ENCODE results near the gene SLC44A1. TPM values are rescaled to one million over a fixed set of nuclear protein-coding genes. Genes with fewer than 3 reads are reported as not detected.

Gene SLC44A1
- total RNA-seq, 1 donor from 2014 or later = 48.7 TPM

DNA sequence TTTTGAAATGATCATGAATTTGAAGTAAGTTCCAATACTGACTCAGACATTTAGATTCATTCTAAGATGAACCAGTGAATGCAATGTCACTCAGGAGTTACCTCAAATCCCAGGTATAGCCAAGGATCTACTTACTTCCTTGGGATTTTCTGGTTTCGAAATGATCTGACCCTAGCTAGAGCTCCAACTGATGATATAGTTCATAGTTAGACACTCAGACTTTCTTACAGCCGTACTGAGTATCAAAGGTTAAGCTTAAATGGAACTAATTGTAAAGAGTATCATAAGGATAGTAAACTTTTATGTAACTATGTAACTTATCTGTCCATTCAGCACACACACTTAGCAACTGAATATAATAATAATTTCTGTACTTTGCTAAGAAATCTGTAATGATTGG, 119.4 kb downstream of the SLC44A1 start:
- H3K4me3 Mint-ChIP-seq (ENCODE audit: low read depth) = no peak overlapping the region
- H3K9me3 Mint-ChIP-seq (ENCODE audit: low read depth) = no peaks in the 10 kb centered on the region
- no peak for TF ChIP-seq CTCF (IDR thresholded peaks at IDR 0.05; ENCODE audit: unreplicated experiment)
- no peaks in the 10 kb centered on the region for H3K4me1 Mint-ChIP-seq (ENCODE audit: low read depth)
- no peak for DNase-seq (ENCODE audit: low spot score, unreplicated experiment)
- H3K36me3 Mint-ChIP-seq (ENCODE audit: insufficient read depth) = peaks cover 24% of the 10 kb centered on the region
- no peak overlapping the region for H3K27ac Mint-ChIP-seq
- H3K27me3 Mint-ChIP-seq = no peaks in the 10 kb centered on the region

DNA sequence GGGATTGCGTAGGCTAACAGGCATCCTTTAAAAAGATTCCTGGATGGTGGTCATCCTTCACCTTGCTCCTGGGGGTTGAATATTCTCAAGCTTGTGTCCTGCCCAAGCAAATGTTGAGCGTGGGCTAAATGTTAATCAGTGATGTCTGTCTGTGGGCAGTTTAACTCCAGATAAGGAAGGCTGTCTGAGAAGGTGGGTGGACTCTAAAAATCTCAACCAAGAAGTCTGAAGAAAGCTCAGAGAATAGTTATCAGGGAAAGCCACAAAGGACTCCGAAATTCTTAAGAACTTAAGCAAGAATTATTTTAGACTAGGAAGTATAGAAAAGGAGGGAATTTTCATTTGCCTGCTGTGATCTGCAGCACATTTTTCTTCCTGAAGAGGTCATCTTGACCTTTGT, 125.5 kb downstream of the SLC44A1 start:
- Mint-ChIP-seq H3K27ac (no peak overlapping the region), H3K27me3 (no peaks in the 10 kb centered on the region), H3K36me3 (ENCODE audit: insufficient read depth) (peaks cover 38% of the 10 kb centered on the region), H3K9me3 (ENCODE audit: low read depth) (peaks cover 3% of the 10 kb centered on the region), H3K4me3 (ENCODE audit: low read depth) (no peak overlapping the region), H3K4me1 (ENCODE audit: low read depth) (peaks cover 3% of the 10 kb centered on the region)
- TF ChIP-seq CTCF (IDR thresholded peaks at IDR 0.05; ENCODE audit: unreplicated experiment) = no peak
- DNase-seq (ENCODE audit: low spot score, unreplicated experiment) = no peak

- no peak for DNase-seq (ENCODE audit: low spot score, unreplicated experiment)
- Mint-ChIP-seq H3K4me1 (ENCODE audit: low read depth) (peaks cover 3% of the 10 kb centered on the region), H3K27me3 (no peaks in the 10 kb centered on the region), H3K36me3 (ENCODE audit: insufficient read depth) (peaks cover 31% of the 10 kb centered on the region), H3K9me3 (ENCODE audit: low read depth) (peaks cover 3% of the 10 kb centered on the region), H3K27ac (no peak overlapping the region), H3K4me3 (ENCODE audit: low read depth) (no peak overlapping the region)
- TF ChIP-seq CTCF (IDR thresholded peaks at IDR 0.05; ENCODE audit: unreplicated experiment) = no peak
These were observed 129.3 kb downstream of the SLC44A1 start for GRCh38 chr9:105373723-105374122.

DNA sequence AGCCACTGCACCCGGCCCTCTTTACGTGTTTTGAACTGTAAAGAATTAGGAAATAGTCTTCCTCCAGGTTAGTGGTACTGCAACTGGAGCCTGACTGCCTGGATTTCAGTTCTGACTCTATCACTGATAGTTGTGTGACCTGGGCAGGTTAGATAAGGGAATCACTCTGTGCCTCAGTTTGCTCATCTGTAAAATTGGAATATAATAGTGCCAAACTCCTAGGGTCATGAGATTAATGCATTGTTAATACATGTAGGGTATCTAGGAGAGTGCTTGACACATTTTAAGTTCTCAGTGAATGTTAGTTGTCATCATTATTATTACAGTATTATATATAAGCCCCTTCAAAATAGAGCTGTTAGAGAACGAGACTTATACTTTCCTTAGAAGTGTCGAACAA, 130.9 kb downstream of the SLC44A1 start:
- Mint-ChIP-seq H3K4me3 (ENCODE audit: low read depth) (no peak overlapping the region), H3K27ac (no peak overlapping the region), H3K27me3 (no peaks in the 10 kb centered on the region), H3K9me3 (ENCODE audit: low read depth) (peaks cover 3% of the 10 kb centered on the region), H3K4me1 (ENCODE audit: low read depth) (peaks cover 3% of the 10 kb centered on the region), H3K36me3 (ENCODE audit: insufficient read depth) (peaks cover 28% of the 10 kb centered on the region)
- no peak for DNase-seq (ENCODE audit: low spot score, unreplicated experiment)
- TF ChIP-seq CTCF (IDR thresholded peaks at IDR 0.05; ENCODE audit: unreplicated experiment) = no peak

DNA sequence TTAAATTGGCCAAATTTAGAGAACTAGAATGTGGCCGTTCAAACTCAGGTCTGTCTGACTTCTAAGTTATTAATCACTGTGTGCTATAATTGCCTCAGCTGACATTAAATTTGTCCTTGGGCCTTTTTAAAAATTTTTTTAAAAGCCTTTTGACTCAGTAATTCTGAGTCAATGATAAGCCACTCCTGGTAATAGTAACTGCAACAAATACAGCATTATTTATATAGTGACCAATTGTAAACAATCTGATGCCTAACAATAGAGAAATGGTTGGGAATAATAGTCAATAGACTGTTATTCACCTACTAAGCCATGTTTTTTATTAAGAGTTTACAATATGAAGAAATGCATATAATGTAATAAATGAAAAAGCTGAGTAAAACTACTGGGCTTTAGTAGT, 132.4 kb downstream of the SLC44A1 start:
- Mint-ChIP-seq H3K27me3 (no peaks in the 10 kb centered on the region), H3K9me3 (ENCODE audit: low read depth) (no peaks in the 10 kb centered on the region), H3K4me3 (ENCODE audit: low read depth) (no peak overlapping the region), H3K4me1 (ENCODE audit: low read depth) (peaks cover under 1% of the 10 kb centered on the region), H3K36me3 (ENCODE audit: insufficient read depth) (peaks cover 21% of the 10 kb centered on the region), H3K27ac (no peak overlapping the region)
- DNase-seq (ENCODE audit: low spot score, unreplicated experiment) = no peak
- no peak for TF ChIP-seq CTCF (IDR thresholded peaks at IDR 0.05; ENCODE audit: unreplicated experiment)
